Muscle layer of colon (tissue), 2 donors: ENCODE measurements around the gene TPP1.
A peak's percentile ranks its signal among the peaks of the same experiment; 100 is the strongest.

Source experiments
- H3K27ac ChIP-seq: one replicate; pipeline ENCODE4 v1.7.0; 2013; ENCODE audit warnings: low read depth, mild to moderate bottlenecking, low read length, moderate library complexity
- H3K27me3 ChIP-seq, 2 donors: one replicate each; pipeline ENCODE4 v1.7.0; 2013; ENCODE audit warnings: low read length in 2 of 2, mild to moderate bottlenecking in 2 of 2; ENCODE audit not compliant: insufficient read depth in 2 of 2, control insufficient read depth in 1 of 2
- H3K36me3 ChIP-seq: one replicate; pipeline ENCODE4 v1.7.0; 2013; ENCODE audit warnings: mild to moderate bottlenecking, low read length; ENCODE audit not compliant: insufficient read depth
- H3K4me1 ChIP-seq: one replicate; pipeline ENCODE4 v1.7.0; 2013; ENCODE audit warnings: mild to moderate bottlenecking, low read length; ENCODE audit not compliant: insufficient read depth
- H3K4me3 ChIP-seq, 2 donors: one replicate each; pipeline ENCODE4 v1.7.0; 2013; ENCODE audit warnings: low read length in 2 of 2, low read depth in 1 of 2, mild to moderate bottlenecking in 1 of 2, moderate library complexity in 1 of 2
- H3K9ac ChIP-seq: one replicate; pipeline ENCODE4 v1.7.0; 2013; ENCODE audit warnings: low read length
- H3K9me3 ChIP-seq: one replicate; pipeline ENCODE4 v1.7.0; 2013; ENCODE audit warnings: mild to moderate bottlenecking, low read length
- donor health status: abdominal sarcoma.
- donor health status: Adenocarcinoma of cecum.

Gene TPP1

GRCh38 chr11:6646918-6647679, 27.9 kb upstream of the TPP1 start:
- Histone ChIP-seq H3K36me3 (peaks cover 10% of the 10 kb centered on the region), H3K4me3 (peak overlapping the region in 1 of 2 donors; percentile 46), H3K9ac (peak overlapping the region; percentile 5), H3K27ac (peak overlapping the region; percentile 57), H3K27me3 (no peaks in the 10 kb centered on the region), H3K4me1 (peaks cover 46% of the 10 kb centered on the region), H3K9me3 (no peaks in the 10 kb centered on the region)

- H3K4me3 ChIP-seq, result peak overlapping the region in 1 of 2 donors; percentile 46
- no peaks in the 10 kb centered on the region for H3K9me3 ChIP-seq
- peak overlapping the region; percentile 57 for H3K27ac ChIP-seq
- H3K36me3 ChIP-seq, result peaks cover 10% of the 10 kb centered on the region
- H3K4me1 ChIP-seq, result peaks cover 44% of the 10 kb centered on the region
- no peak overlapping the region for H3K9ac ChIP-seq
- no peaks in the 10 kb centered on the region for H3K27me3 ChIP-seq
Measured at GRCh38 chr11:6646576-6646917, 27.3 kb upstream of the TPP1 start.

DNA sequence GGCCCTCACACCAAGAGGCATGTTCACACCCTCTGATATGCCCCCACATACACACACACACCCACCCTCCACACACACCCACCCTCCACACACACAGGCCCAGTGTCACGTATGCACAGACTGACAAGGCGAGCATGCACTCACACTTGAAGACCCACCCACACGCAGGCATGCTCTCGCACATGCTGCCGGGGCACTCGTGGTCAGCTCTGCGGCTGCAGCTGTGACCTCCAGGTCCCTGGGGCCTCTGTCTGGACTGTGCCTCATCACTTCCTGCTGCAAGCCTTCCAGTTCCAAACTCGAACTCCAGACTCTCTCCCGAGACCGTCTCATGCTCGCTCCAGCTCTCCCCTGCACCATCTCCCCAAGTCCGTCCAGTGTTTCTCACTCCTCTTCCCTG, 26.8 kb upstream of the TPP1 start:
- Histone ChIP-seq H3K27ac (no peak overlapping the region), H3K4me1 (peaks cover 44% of the 10 kb centered on the region), H3K9ac (no peak overlapping the region), H3K9me3 (no peaks in the 10 kb centered on the region), H3K4me3 (peak overlapping the region in 1 of 2 donors; percentile 46), H3K36me3 (peaks cover 11% of the 10 kb centered on the region), H3K27me3 (no peaks in the 10 kb centered on the region)

DNA sequence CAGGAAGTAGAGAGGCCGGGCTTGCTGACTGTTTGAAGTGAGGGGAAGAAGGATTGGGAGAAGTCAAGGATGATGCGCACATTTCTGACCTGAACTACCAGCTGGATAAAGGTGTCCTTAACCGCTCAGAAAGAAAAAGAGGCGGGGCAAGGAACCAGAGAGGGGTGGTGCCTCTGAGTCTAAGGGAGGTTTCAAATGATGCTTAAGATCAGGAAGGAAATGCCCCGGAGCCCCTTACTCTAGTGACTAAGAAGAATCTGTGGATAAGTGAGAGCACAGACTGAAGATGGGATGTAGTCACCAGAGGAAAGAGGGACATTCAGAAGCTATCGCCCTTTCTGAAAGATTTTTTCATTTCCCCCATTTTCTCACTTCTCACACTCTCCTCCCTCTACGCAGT, 23.7 kb upstream of the TPP1 start:
- no peaks in the 10 kb centered on the region for H3K9me3 ChIP-seq
- H3K27me3 ChIP-seq, result no peaks in the 10 kb centered on the region
- H3K27ac ChIP-seq, result no peak overlapping the region
- H3K4me3 ChIP-seq, result no peak overlapping the region
- H3K36me3 ChIP-seq, result peaks cover 29% of the 10 kb centered on the region
- H3K4me1 ChIP-seq, result peaks cover 50% of the 10 kb centered on the region
- no peak overlapping the region for H3K9ac ChIP-seq

DNA sequence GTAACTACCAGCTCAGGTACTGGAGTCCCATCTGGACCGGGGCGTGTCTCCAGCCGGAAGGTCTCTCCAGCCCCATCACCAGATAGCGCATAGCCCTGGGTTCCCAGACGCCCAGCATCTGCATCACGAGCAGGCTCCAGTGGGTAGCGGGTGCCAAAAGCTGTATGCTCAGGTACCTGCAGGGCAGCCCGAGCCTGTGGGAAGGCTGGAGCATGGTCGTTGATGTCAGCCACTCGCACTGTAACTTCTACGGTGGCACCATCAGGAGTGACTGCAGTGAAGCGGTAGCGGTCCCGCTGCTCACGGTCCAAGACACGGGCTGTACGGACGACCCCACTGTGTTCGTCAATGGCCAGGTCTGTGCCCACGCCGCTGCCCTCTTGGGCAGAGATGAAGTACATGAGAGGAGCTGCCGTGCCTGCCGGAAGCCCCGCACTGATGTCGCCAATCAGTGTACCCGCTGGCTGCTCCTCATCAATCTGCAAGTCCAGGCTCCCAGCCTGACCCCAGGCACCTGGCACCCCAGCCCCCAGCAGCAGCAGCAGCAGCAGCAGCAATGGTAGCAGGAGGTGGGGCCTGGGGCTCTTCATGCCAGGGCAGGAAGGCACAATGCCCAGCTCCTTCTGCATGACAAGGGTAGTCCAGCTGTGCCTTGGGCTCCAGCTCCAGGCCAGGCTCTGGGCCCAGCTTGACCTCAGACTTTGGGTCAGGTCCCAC, 21.9 kb upstream of the TPP1 start:
- H3K4me1 ChIP-seq, result peaks cover 50% of the 10 kb centered on the region
- H3K27ac ChIP-seq, result no peak overlapping the region
- no peak overlapping the region for H3K9ac ChIP-seq
- no peak overlapping the region for H3K4me3 ChIP-seq
- H3K27me3 ChIP-seq, result no peaks in the 10 kb centered on the region
- no peaks in the 10 kb centered on the region for H3K9me3 ChIP-seq
- peaks cover 29% of the 10 kb centered on the region for H3K36me3 ChIP-seq

DNA sequence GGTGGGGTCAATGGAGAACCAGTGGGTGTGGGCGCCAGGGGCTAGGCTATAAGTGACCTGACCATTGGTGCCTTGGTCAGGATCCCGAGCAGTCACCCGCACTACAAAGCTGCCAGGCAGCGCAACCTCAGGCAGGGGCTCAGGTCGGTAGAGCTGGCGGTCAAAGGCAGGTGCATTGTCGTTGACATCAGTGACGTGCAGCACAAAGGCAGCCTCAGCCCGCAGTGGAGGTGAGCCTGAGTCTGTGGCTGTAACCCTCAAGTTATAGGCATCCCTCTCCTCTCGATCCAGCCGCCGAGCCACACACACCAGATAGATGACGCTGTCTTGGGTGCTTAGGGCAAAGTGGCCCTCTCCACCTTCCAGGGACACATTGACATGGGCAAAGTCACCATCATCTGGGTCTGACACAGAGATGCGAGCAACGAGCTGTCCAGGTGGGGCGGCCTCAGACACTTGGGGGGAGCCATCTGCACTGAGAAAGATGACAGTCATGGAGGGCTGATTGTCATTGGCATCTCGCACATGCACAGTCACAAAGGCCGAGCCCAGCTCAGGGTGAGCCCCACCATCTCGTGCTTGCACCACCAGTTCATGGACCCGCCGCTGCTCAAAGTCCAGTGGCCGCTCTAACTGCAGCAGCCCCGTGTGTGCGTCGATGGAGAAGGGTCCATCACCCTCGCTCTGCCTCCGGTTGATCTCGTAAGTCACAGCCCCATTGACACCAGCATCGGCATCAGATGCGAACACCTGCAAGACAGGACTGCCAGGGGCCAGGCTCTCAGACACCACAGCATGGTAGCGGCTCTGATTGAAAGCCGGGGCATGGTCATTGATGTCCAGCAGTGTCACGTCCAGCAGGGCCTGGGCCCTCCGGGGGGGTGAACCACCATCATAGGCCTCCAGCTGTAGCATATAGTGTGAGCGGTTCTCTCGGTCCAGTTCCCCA, 21.1 kb upstream of the TPP1 start:
- Histone ChIP-seq H3K27ac (peak overlapping the region; percentile 40), H3K9ac (no peak overlapping the region), H3K4me3 (no peak overlapping the region), H3K36me3 (peaks cover 28% of the 10 kb centered on the region), H3K4me1 (peaks cover 50% of the 10 kb centered on the region), H3K27me3 (no peaks in the 10 kb centered on the region), H3K9me3 (no peaks in the 10 kb centered on the region)

DNA sequence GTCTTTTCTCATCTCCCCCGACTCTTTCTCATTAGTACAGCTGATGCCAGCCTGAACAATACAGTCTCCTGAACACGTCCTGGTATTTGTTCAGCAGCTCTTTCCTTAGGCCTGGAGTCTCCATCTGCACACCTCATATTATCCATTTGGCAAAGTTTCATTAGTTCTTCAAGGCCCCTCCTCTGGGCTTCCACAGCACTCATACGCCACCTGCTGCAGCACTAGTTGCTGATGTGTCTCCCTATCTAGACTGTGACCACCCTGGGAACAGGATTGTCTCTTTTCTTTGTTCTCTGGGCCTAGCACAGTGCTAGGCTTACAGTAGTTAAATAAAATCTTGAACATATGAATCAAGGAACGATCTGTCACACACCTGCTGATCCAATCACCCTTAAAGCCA, 19.2 kb upstream of the TPP1 start:
- H3K4me1 ChIP-seq, result peaks cover 55% of the 10 kb centered on the region
- H3K4me3 ChIP-seq, result no peak overlapping the region
- peaks cover 24% of the 10 kb centered on the region for H3K36me3 ChIP-seq
- H3K27ac ChIP-seq, result no peak overlapping the region
- H3K9me3 ChIP-seq, result no peaks in the 10 kb centered on the region
- no peak overlapping the region for H3K9ac ChIP-seq
- H3K27me3 ChIP-seq, result no peaks in the 10 kb centered on the region

DNA sequence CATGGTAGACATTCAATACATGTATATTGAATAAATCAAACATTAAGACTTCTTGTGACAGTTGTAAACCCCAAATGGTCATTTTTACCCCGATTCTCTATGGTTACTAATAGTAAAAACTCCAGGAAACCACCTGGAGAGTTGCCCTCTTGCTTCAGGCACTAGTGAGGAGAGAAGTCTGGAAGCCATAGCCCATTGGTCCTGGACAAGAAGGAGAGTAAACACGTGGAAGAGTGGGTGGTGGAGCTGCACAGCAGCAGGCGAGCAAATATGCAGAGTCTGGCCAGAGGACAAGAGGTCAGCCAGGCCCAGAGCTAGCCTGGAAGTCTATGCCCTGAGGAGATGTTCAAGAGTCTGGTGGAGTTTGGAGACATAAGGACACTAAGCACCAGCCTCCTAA, 18.6 kb upstream of the TPP1 start:
- no peak overlapping the region for H3K4me3 ChIP-seq
- H3K27ac ChIP-seq, result peak overlapping the region; percentile 20
- H3K36me3 ChIP-seq, result peaks cover 30% of the 10 kb centered on the region
- peaks cover 55% of the 10 kb centered on the region for H3K4me1 ChIP-seq
- H3K27me3 ChIP-seq, result no peaks in the 10 kb centered on the region
- H3K9me3 ChIP-seq, result no peaks in the 10 kb centered on the region
- no peak overlapping the region for H3K9ac ChIP-seq

GRCh38 chr11:6636480-6636879, 17.3 kb upstream of the TPP1 start:
- H3K9me3 ChIP-seq, result no peaks in the 10 kb centered on the region
- H3K27ac ChIP-seq, result no peak overlapping the region
- H3K36me3 ChIP-seq, result peaks cover 44% of the 10 kb centered on the region
- H3K4me3 ChIP-seq, result no peak overlapping the region
- H3K27me3 ChIP-seq, result no peaks in the 10 kb centered on the region
- no peak overlapping the region for H3K9ac ChIP-seq
- peaks cover 55% of the 10 kb centered on the region for H3K4me1 ChIP-seq

DNA sequence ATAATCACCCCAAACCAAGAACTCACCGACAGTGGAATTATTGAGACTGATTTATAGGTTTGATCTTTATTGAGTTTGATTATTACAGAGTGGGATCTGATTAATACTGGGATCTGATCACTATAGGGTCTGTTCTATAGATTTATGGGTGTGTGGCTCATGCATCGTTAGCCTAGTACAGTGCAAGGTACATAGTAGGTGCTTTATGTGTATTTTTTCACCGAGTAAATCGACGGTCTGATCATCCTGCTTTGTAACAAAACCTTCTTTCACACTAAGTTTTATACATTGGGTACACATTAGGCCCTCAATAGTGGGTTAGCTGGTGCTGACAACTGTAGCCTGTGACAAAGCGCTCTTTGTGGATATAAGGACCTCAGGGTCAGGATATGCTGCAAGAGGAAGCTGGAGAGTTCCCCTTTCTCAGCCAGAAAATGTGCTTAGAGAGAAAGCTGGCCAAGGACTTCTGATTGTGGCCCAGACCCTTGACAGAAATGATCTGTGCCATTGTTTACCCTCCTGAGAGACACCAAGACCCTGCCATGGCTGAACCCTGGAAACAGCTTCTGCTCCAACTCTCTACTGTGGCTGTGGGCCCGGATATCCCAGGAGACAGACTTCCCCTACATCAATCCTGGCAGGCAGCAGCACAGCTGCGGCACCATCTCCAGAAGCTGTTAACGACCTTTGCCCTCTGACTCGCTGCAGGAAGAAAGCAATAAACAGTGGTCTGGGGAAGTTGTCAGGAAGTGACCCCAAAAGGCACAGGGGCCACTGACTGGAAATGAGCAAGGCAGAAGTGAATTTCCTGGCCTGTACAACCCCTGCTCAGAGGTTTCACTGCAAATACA, 16.1 kb upstream of the TPP1 start:
- Histone ChIP-seq H3K9ac (peak overlapping the region; percentile 23), H3K27ac (peak overlapping the region; percentile 67), H3K9me3 (no peaks in the 10 kb centered on the region), H3K4me1 (peaks cover 55% of the 10 kb centered on the region), H3K36me3 (peaks cover 44% of the 10 kb centered on the region), H3K4me3 (no peak overlapping the region), H3K27me3 (no peaks in the 10 kb centered on the region)
